SK-N-SH treated with all-trans-retinoic acid at 6 μM for 48 hours (cell line): Measurements from ENCODE around the gene SHC3.

Experiments
- ATAC-seq: fragments of 200-7000 bp; cut with Tn5 transposase; 3 replicates; pipeline ENCODE4 v1.9.1; 2020; ENCODE audit warnings: mild to moderate bottlenecking, moderate library complexity
- BACH2 ChIP-seq: fragments of 250-450 bp; sonication (Bioruptor Pico); IDR thresholded peaks from 2 replicates; pipeline ENCODE4 v1.9.0; 2021; ENCODE audit warnings: mild to moderate bottlenecking, borderline replicate concordance
- CSDC2 ChIP-seq: fragments of 250-450 bp; sonication (Bioruptor Pico); IDR thresholded peaks from 2 replicates; pipeline ENCODE4 v1.5.0; 2020; ENCODE audit warnings: mild to moderate bottlenecking, moderate library complexity
- CSRNP3 ChIP-seq: fragments of 250-450 bp; sonication (Bioruptor Pico); IDR thresholded peaks from 2 replicates; pipeline ENCODE4 v1.5.1; 2021; ENCODE audit warnings: mild to moderate bottlenecking, moderate library complexity
- ESRRG ChIP-seq: fragments of 250-450 bp; sonication (Bioruptor Pico); IDR thresholded peaks from 2 replicates; pipeline ENCODE4 v1.6.1; 2021; ENCODE audit warnings: mild to moderate bottlenecking
- GLIS3 ChIP-seq: fragments of 250-450 bp; sonication (Bioruptor Pico); IDR thresholded peaks from 2 replicates; pipeline ENCODE4 v1.5.0; 2020; ENCODE audit warnings: mild to moderate bottlenecking, moderate library complexity
- ISL1 ChIP-seq: fragments of 250-450 bp; sonication (Bioruptor Pico); IDR thresholded peaks from 2 replicates; pipeline ENCODE4 v2.1.2; 2022; ENCODE audit warnings: mild to moderate bottlenecking, moderate library complexity
- OSR1 ChIP-seq: fragments of 250-450 bp; sonication (Bioruptor Pico); IDR thresholded peaks from 2 replicates; pipeline ENCODE4 v1.8.0; 2022; ENCODE audit warnings: moderate library complexity, mild to moderate bottlenecking, inconsistent platforms
- PPARA ChIP-seq: fragments of 250-450 bp; sonication (Bioruptor Pico); IDR thresholded peaks from 2 replicates; pipeline ENCODE4 v1.5.0; 2020; ENCODE audit warnings: mild to moderate bottlenecking, borderline replicate concordance
- RARB ChIP-seq: fragments of 250-450 bp; sonication (Bioruptor Pico); IDR thresholded peaks from 2 replicates; pipeline ENCODE4 v1.8.0; 2021; ENCODE audit warnings: mild to moderate bottlenecking, moderate library complexity
- SNAI2 ChIP-seq: fragments of 250-450 bp; sonication (Bioruptor Pico); IDR thresholded peaks from 2 replicates; pipeline ENCODE4 v1.5.0; 2020; ENCODE audit warnings: mild to moderate bottlenecking, moderate library complexity
- TCF4 ChIP-seq: fragments of 250-450 bp; sonication (Bioruptor Pico); IDR thresholded peaks from 2 replicates; pipeline ENCODE4 v1.8.0; 2021; ENCODE audit warnings: mild to moderate bottlenecking, moderate library complexity, borderline replicate concordance
- TOX ChIP-seq: fragments of 250-450 bp; sonication (Bioruptor Pico); IDR thresholded peaks from 2 replicates; pipeline ENCODE4 v1.8.0; 2021; ENCODE audit warnings: mild to moderate bottlenecking, moderate library complexity, borderline replicate concordance
- ZC3H10 ChIP-seq: fragments of 250-450 bp; sonication (Bioruptor Pico); IDR thresholded peaks from 2 replicates; pipeline ENCODE4 v1.5.1; 2021; ENCODE audit warnings: mild to moderate bottlenecking, moderate library complexity
- ZFP30 ChIP-seq: fragments of 450-650 bp; formaldehyde crosslinking; IDR thresholded peaks from 2 replicates; pipeline ENCODE4 v1.5.0; 2022; ENCODE audit warnings: mild to moderate bottlenecking, moderate library complexity
- ZNF565 ChIP-seq: fragments of 450-650 bp; formaldehyde crosslinking; conservative IDR thresholded peaks from 2 replicates; pipeline ENCODE4 v1.5.0; 2020; ENCODE audit warnings: low read depth, mild to moderate bottlenecking, moderate library complexity
- ZNF70 ChIP-seq: fragments of 450-650 bp; formaldehyde crosslinking; IDR thresholded peaks from 2 replicates; pipeline ENCODE4 v1.5.0; 2020; ENCODE audit warnings: mild to moderate bottlenecking, moderate library complexity
- ZNF8 ChIP-seq: fragments of 450-650 bp; formaldehyde crosslinking; IDR thresholded peaks from 2 replicates; pipeline ENCODE4 v1.5.0; 2020; ENCODE audit warnings: mild to moderate bottlenecking, moderate library complexity
- TF ChIP-seq, protein P1 (sequence below): fragments of 250-450 bp; sonication (Bioruptor Pico); IDR thresholded peaks from 2 replicates; pipeline ENCODE4 v1.5.1; 2020; ENCODE audit warnings: low read depth, mild to moderate bottlenecking, moderate library complexity
- TF ChIP-seq, protein P2 (sequence below): fragments of 250-450 bp; sonication (Bioruptor Pico); IDR thresholded peaks from 2 replicates; pipeline ENCODE4 v1.5.0; 2020; ENCODE audit warnings: mild to moderate bottlenecking, moderate library complexity

SHC3 gene

DNA sequence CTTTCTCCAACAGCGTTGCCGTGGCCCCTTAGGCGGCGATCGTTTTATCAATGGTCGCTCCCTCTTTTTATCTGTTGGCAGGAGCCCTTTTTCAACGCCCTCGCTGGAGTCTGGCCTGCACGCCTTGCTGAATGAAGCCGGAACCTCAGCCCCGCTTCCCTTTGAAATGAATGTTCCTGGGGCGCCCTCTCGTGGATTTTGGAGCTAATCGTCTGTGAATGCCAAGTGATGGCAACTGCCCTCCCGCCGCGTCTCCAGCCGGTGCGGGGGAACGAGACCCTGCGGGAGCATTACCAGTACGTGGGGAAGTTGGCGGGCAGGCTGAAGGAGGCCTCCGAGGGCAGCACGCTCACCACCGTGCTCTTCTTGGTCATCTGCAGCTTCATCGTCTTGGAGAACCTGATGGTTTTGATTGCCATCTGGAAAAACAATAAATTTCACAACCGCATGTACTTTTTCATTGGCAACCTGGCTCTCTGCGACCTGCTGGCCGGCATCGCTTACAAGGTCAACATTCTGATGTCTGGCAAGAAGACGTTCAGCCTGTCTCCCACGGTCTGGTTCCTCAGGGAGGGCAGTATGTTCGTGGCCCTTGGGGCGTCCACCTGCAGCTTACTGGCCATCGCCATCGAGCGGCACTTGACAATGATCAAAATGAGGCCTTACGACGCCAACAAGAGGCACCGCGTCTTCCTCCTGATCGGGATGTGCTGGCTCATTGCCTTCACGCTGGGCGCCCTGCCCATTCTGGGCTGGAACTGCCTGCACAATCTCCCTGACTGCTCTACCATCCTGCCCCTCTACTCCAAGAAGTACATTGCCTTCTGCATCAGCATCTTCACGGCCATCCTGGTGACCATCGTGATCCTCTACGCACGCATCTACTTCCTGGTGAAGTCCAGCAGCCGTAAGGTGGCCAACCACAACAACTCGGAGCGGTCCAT is 177.4 kb downstream of the SHC3 start:
- ATAC-seq: peak; percentile 88
- peak; percentile 24; the same call in 1 of the 2 replicates for TF ChIP-seq TCF4 (CRISPR knock-in tag)
- TF ChIP-seq BACH2 (CRISPR knock-in tag): no peak

GRCh38 chr9:89000371-89000781 is 178.2 kb downstream of the SHC3 start:
- TF ChIP-seq, protein P1, sequence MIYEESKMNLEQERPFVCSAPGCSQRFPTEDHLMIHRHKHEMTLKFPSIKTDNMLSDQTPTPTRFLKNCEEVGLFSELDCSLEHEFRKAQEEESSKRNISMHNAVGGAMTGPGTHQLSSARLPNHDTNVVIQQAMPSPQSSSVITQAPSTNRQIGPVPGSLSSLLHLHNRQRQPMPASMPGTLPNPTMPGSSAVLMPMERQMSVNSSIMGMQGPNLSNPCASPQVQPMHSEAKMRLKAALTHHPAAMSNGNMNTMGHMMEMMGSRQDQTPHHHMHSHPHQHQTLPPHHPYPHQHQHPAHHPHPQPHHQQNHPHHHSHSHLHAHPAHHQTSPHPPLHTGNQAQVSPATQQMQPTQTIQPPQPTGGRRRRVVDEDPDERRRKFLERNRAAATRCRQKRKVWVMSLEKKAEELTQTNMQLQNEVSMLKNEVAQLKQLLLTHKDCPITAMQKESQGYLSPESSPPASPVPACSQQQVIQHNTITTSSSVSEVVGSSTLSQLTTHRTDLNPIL (CRISPR knock-in tag): no peak
- TF ChIP-seq, protein P2, sequence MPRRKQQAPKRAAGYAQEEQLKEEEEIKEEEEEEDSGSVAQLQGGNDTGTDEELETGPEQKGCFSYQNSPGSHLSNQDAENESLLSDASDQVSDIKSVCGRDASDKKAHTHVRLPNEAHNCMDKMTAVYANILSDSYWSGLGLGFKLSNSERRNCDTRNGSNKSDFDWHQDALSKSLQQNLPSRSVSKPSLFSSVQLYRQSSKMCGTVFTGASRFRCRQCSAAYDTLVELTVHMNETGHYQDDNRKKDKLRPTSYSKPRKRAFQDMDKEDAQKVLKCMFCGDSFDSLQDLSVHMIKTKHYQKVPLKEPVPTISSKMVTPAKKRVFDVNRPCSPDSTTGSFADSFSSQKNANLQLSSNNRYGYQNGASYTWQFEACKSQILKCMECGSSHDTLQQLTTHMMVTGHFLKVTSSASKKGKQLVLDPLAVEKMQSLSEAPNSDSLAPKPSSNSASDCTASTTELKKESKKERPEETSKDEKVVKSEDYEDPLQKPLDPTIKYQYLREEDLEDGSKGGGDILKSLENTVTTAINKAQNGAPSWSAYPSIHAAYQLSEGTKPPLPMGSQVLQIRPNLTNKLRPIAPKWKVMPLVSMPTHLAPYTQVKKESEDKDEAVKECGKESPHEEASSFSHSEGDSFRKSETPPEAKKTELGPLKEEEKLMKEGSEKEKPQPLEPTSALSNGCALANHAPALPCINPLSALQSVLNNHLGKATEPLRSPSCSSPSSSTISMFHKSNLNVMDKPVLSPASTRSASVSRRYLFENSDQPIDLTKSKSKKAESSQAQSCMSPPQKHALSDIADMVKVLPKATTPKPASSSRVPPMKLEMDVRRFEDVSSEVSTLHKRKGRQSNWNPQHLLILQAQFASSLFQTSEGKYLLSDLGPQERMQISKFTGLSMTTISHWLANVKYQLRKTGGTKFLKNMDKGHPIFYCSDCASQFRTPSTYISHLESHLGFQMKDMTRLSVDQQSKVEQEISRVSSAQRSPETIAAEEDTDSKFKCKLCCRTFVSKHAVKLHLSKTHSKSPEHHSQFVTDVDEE (CRISPR knock-in tag): peak; percentile 68; the same call in 1 of the 2 replicates
- no peak for TF ChIP-seq ZNF70 (CRISPR knock-in tag)
- no peak for TF ChIP-seq TCF4 (CRISPR knock-in tag)
- no peak for TF ChIP-seq PPARA (CRISPR knock-in tag)
- TF ChIP-seq ZC3H10 (CRISPR knock-in tag): no peak
- TF ChIP-seq, all 23 proteins: peak for 1
- peak; percentile 12; the same call in 2 of the 3 replicates for ATAC-seq

DNA sequence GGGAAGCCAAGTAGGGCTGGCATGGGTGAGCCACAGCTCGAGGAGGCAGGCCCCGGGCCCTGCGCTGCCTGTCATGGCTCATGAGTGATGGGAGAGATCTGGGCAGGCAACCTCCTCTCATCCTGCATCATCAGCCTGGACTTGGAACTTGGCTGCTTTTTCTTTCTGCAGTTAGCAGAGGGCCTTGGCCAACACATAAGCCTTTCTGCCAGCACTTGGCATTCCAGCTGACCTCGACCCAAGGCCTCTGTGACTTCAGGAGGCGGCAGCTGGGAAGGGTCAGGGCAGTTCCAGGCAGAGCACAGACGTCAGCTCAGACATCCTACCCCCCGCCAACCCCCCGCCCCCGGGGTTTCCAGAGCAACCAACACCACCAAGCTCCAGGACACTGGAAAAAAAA is 179.7 kb downstream of the SHC3 start:
- no peak for TF ChIP-seq GLIS3 (CRISPR knock-in tag)
- TF ChIP-seq ZNF565: no peak
- TF ChIP-seq ISL1 (CRISPR knock-in tag): 0 out of 2 replicates have a peak, but pooled peaks have one; percentile 9
- TF ChIP-seq SNAI2 (CRISPR knock-in tag): 0 out of 2 replicates have a peak, but pooled peaks have one; percentile 11
- TF ChIP-seq, protein P1 (CRISPR knock-in tag): no peak
- ATAC-seq: peak; percentile 67

DNA sequence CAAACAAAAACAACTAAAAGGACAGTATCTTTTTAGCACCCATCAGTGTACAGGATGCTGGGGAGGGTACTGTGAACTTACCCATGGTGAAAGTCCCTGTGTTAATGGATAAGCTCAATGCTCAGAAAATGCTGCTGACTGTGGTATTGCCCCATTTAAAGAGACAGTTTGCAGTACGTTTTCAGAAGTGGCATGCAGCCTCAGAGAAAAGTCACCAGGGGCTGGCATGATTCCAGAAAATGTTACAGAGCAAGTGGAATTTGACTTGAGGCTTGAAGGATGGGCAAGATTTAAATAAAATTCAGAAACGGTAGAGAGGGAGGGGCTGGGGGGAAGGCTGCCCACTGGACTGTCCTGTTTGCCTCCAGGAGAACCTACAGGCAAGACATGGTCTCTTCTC is 180.1 kb downstream of the SHC3 start:
- no peak for TF ChIP-seq CSDC2 (CRISPR knock-in tag)
- no peak for TF ChIP-seq CSRNP3 (CRISPR knock-in tag)
- no peak for TF ChIP-seq TCF4 (CRISPR knock-in tag)
- TF ChIP-seq, protein P2 (CRISPR knock-in tag): no peak
- TF ChIP-seq GLIS3 (CRISPR knock-in tag): no peak
- TF ChIP-seq ISL1 (CRISPR knock-in tag): no peak
- no peak for TF ChIP-seq ZNF70 (CRISPR knock-in tag)
- TF ChIP-seq ZC3H10 (CRISPR knock-in tag): no peak
- TF ChIP-seq, protein P1 (CRISPR knock-in tag): no peak
- no peak for TF ChIP-seq RARB
- no peak for TF ChIP-seq ZNF8 (CRISPR knock-in tag)
- TF ChIP-seq ZFP30 (CRISPR knock-in tag): no peak
- no peak for TF ChIP-seq TOX (CRISPR knock-in tag)
- TF ChIP-seq OSR1 (CRISPR knock-in tag): no peak
- TF ChIP-seq SNAI2 (CRISPR knock-in tag): no peak
- TF ChIP-seq ZNF565: no peak
- TF ChIP-seq ESRRG (CRISPR knock-in tag): no peak
- TF ChIP-seq PPARA (CRISPR knock-in tag): no peak
- peak; percentile 11; the same call in 2 of the 3 replicates for ATAC-seq
